ENCODE measurements around the gene PLSCR3. TPM values are rescaled to one million over a fixed set of nuclear protein-coding genes. Genes with fewer than 3 reads are reported as not detected.
A peak's percentile ranks its signal among the peaks of the same experiment; 100 is the strongest.

PLSCR3 gene
- total and polyA plus RNA-seq, 2 experiments from 2014 or later, result 30.0 to 34.3 TPM

GRCh38 chr17:7407082-7407481, 12.8 kb upstream of the PLSCR3 start:
- DNase-seq (ENCODE audit: low spot score) (peak; percentile 43), ATAC-seq (no peak)
- Histone ChIP-seq H4K20me1 (replicated peaks; ENCODE audit: insufficient read depth) (peaks cover 5% of the 10 kb centered on the region), H3F3A (replicated peaks; ENCODE audit: low read depth) (peaks cover 19% of the 10 kb centered on the region), H3K9me2 (ENCODE audit: insufficient read depth) (no peaks in the 10 kb centered on the region), H3K27me3 (ENCODE audit: insufficient read depth) (no peaks in the 10 kb centered on the region), H3K4me2 (peak overlapping the region; percentile 81), H2AFZ (no peak overlapping the region), H3K36me3 (ENCODE audit: insufficient read depth) (peaks cover under 1% of the 10 kb centered on the region; the same call in 1 of the 2 replicates), H3K27ac (ENCODE audit: low read depth) (no peak overlapping the region), H3K79me2 (replicated peaks; ENCODE audit: insufficient read depth) (peaks cover 14% of the 10 kb centered on the region), H3K4me3 (peak overlapping the region; percentile 57; the same call in 1 of the 2 replicates), H3K4me1 (ENCODE audit: insufficient read depth) (peaks cover 28% of the 10 kb centered on the region)
- peak overlapping the region; percentile 64; the same call in 1 of the 3 replicates for H3K4me3 Mint-ChIP-seq
- no peak overlapping the region for H3K27ac Mint-ChIP-seq
- H3K9me3 Mint-ChIP-seq, result no peaks in the 10 kb centered on the region
- H3K4me1 Mint-ChIP-seq, result peaks cover 30% of the 10 kb centered on the region
- H3K27me3 Mint-ChIP-seq (ENCODE audit: insufficient read depth, low read depth, poor library complexity), result peaks cover 18% of the 10 kb centered on the region
- peaks cover 21% of the 10 kb centered on the region for H3K36me3 Mint-ChIP-seq (ENCODE audit: low read depth)
- TF ChIP-seq NANOG (IDR thresholded peaks at IDR 0.05; ENCODE audit: borderline replicate concordance) (no peak), CREB1 (CRISPR knock-in tag; IDR thresholded peaks at IDR 0.05; ENCODE audit: low read depth) (no peak), EZH2phosphoT487 (IDR thresholded peaks at IDR 0.05; ENCODE audit: unreplicated experiment) (no peak), REST (IDR thresholded peaks at IDR 0.05; ENCODE audit: unreplicated experiment) (no peak), ZNF114 (CRISPR knock-in tag; IDR thresholded peaks at IDR 0.05) (no peak), POLR2AphosphoS5 (IDR thresholded peaks at IDR 0.05; ENCODE audit: low read depth) (no peak), ZNF331 (CRISPR knock-in tag; IDR thresholded peaks at IDR 0.05; ENCODE audit: low read depth) (no peak), ETS1 (IDR thresholded peaks at IDR 0.05) (no peak), CTCF (conservative IDR thresholded peaks at IDR 0.05; ENCODE audit: low read depth in 2 of 2) (no peak), ZNF462 (CRISPR knock-in tag; IDR thresholded peaks at IDR 0.05) (no peak), JUNB (IDR thresholded peaks at IDR 0.05; ENCODE audit: unreplicated experiment) (no peak), STAT1 (IDR thresholded peaks at IDR 0.05; ENCODE audit: unreplicated experiment) (no peak), EZH2 (IDR thresholded peaks at IDR 0.05; ENCODE audit: low read depth, unreplicated experiment) (no peak)

Measured in GM23338 (cell line).